ENCODE results near the gene LAMP1.
"Not testable (repeated sequence)": the region's sequence is repeated elsewhere in the genome, so short reads cannot be mapped to it uniquely, and the experiment has no call there.

LAMP1 gene

GRCh38 chr13:113298043-113298945 lies 1.3 kb downstream of the LAMP1 start:
- no peak for DNase-seq

- DNase-seq: no peak
These were observed 2.9 kb downstream of the LAMP1 start for GRCh38 chr13:113299951-113300350.

GRCh38 chr13:113302986-113303385 lies 5.9 kb downstream of the LAMP1 start:
- DNase-seq: no peak

- DNase-seq: no peak
These were observed 7.1 kb downstream of the LAMP1 start for GRCh38 chr13:113304121-113304520.

GRCh38 chr13:113305208-113305607 lies 8.2 kb downstream of the LAMP1 start:
- no peak for DNase-seq

GRCh38 chr13:113307491-113307890 lies 10.5 kb downstream of the LAMP1 start:
- DNase-seq: no peak

- DNase-seq: no peak
These were observed 12.4 kb downstream of the LAMP1 start for GRCh38 chr13:113309473-113309872.

- not testable (repeated sequence) for DNase-seq
These were observed 17.1 kb downstream of the LAMP1 start for GRCh38 chr13:113314112-113314511.

- not testable (repeated sequence) for DNase-seq
These were observed 17.9 kb downstream of the LAMP1 start for GRCh38 chr13:113314895-113315470.

GRCh38 chr13:113315992-113316391 lies 19.0 kb downstream of the LAMP1 start:
- DNase-seq: no peak

GRCh38 chr13:113317031-113317430 lies 20.0 kb downstream of the LAMP1 start:
- no peak for DNase-seq

- no peak for DNase-seq
These were observed 21.9 kb downstream of the LAMP1 start for GRCh38 chr13:113318956-113319355.

GRCh38 chr13:113319371-113319770 lies 22.3 kb downstream of the LAMP1 start:
- no peak for DNase-seq

GRCh38 chr13:113320226-113320875 lies 23.3 kb downstream of the LAMP1 start:
- DNase-seq: no peak

- no peak for DNase-seq
These were observed 24.5 kb downstream of the LAMP1 start for GRCh38 chr13:113321546-113321945.

- no peak for DNase-seq
These were observed 25.0 kb downstream of the LAMP1 start for GRCh38 chr13:113322043-113322461.

GRCh38 chr13:113322890-113323651 lies 26.0 kb downstream of the LAMP1 start:
- DNase-seq: no peak

- DNase-seq: no peak
These were observed 26.8 kb downstream of the LAMP1 start for GRCh38 chr13:113323869-113324268.

- DNase-seq: no peak
These were observed 27.4 kb downstream of the LAMP1 start for GRCh38 chr13:113324398-113324797.

- no peak for DNase-seq
These were observed 28.7 kb downstream of the LAMP1 start for GRCh38 chr13:113325779-113326178.

- DNase-seq: no peak
These were observed 30.3 kb downstream of the LAMP1 start for GRCh38 chr13:113327391-113327765.

- no peak for DNase-seq
These were observed 30.9 kb downstream of the LAMP1 start for GRCh38 chr13:113327766-113328471.

All from NCI-H774 (cell line).